Sigmoid colon (tissue), 7 donors: ENCODE data around the gene SHKBP1. TPM values are rescaled to one million over a fixed set of nuclear protein-coding genes. Genes with fewer than 3 reads are reported as not detected.

Source experiments
- DNase-seq: peaks from one replicate; pipeline ENCODE4 v3.0.0-alpha.2; 2019
- H3K27ac ChIP-seq, 4 donors: fragments of 200-600 bp; sonication (generic); one replicate each; pipeline ENCODE4 v1.5.1; 2016 to 2019; ENCODE audit warnings: mild to moderate bottlenecking in 1 of 4
- H3K27me3 ChIP-seq, 3 donors: fragments of 200-600 bp; sonication (generic); one replicate each; pipeline ENCODE4 v1.5.1; 2019; ENCODE audit warnings: mild to moderate bottlenecking in 1 of 3
- H3K36me3 ChIP-seq, 4 donors: fragments of 200-600 bp; sonication (generic); one replicate each; pipeline ENCODE4 v1.5.1; 2016 to 2019
- H3K4me1 ChIP-seq, 4 donors: fragments of 200-600 bp; sonication (generic); one replicate each; pipeline ENCODE4 v1.5.1; 2017 to 2019
- H3K4me3 ChIP-seq, 4 donors: fragments of 200-600 bp; sonication (generic); one replicate each; pipeline ENCODE4 v1.5.1; 2017 to 2019; ENCODE audit warnings: mild to moderate bottlenecking in 2 of 4, moderate library complexity in 1 of 4
- H3K9me3 ChIP-seq, 4 donors: fragments of 200-600 bp in 3 of 4; sonication (generic) in 3 of 4; one replicate each; pipeline versions ENCODE4 v1.5.1 to v1.6.1; 2013 to 2019
- CTCF ChIP-seq, 4 experiments: fragments of 450-650 bp in 3 of 4; fragments of 200-600 bp in 1 of 4; IDR thresholded peaks; one replicate each; pipeline ENCODE4 v1.5.1; 2016 to 2019; ENCODE audit warnings: antibody characterized with exemption in 4 of 4, mild to moderate bottlenecking in 3 of 4, moderate library complexity in 2 of 4
- EP300 ChIP-seq, 4 donors: sonication (generic); formaldehyde crosslinking; IDR thresholded peaks; one replicate each; pipeline ENCODE4 v1.6.1; 2017; ENCODE audit warnings: antibody characterized with exemption in 4 of 4
- POLR2A ChIP-seq, 2 donors: fragments of 450-650 bp; IDR thresholded peaks; one replicate each; pipeline ENCODE4 v1.6.1; 2016; ENCODE audit warnings: antibody characterized with exemption in 2 of 2, mild to moderate bottlenecking in 2 of 2, moderate library complexity in 2 of 2
- POLR2AphosphoS5 ChIP-seq, 4 donors: sonication (generic); formaldehyde crosslinking; IDR thresholded peaks; one replicate each; pipeline ENCODE4 v1.6.1; 2017; ENCODE audit warnings: antibody characterized with exemption in 4 of 4
- WGBS, 2 donors: extraction: QIAGEN DNeasy Blood & Tissue Kit; methylation state at CpG; one replicate each; pipeline ENCODE4 v1.1.7; 2013; 5-methylcytosine and 5-hydroxymethylcytosine counted together
- intact Hi-C: fragments of 100-400 bp; cut with DNase I; formaldehyde crosslinking; loops from one replicate; pipeline ENCODE4 v1.15.1; 2023
- polyA plus RNA-seq, 3 donors: library from polyadenylated mRNA; stranded (reverse); fragments of 200-250 nt; gene quantifications; one replicate each; pipeline ENCODE4 v1.2.3, GENCODE V29; 2013
- total RNA-seq, 4 donors: library from RNA; depleted of rRNA; stranded (reverse); fragments of >200 nt; gene quantifications; one replicate each; pipeline ENCODE4 v1.1.0, GENCODE V29; 2016
- donor health status: healthy with polysubstance abuse.
- donor health status: Bipolar disorder and iron deficiency.
- donor health status: healthy.

The SHKBP1 gene
- total and polyA plus RNA-seq, 7 donors, result 15.9 to 81.0 (median 36.3) TPM

GRCh38 chr19:40584007-40584406 is 7.3 kb downstream of the SHKBP1 start:
- Histone ChIP-seq H3K4me3 (no peak overlapping the region), H3K36me3 (peaks cover 0 to 68% (median 20%) of the 10 kb centered on the region in 4 donors), H3K27ac (no peak overlapping the region), H3K9me3 (no peaks in the 10 kb centered on the region), H3K27me3 (no peaks in the 10 kb centered on the region), H3K4me1 (no peaks in the 10 kb centered on the region)
- DNase-seq, result no peak
- TF ChIP-seq POLR2A (IDR thresholded peaks at IDR 0.05) (no peak), CTCF (IDR thresholded peaks at IDR 0.05) (no peak), EP300 (IDR thresholded peaks at IDR 0.05) (no peak), POLR2AphosphoS5 (IDR thresholded peaks at IDR 0.05) (no peak)
- WGBS, 2 donors, result 68 to 81% methylated on average over 5 of the region's 5 CpGs
- intact Hi-C loops, result no loop called here

DNA sequence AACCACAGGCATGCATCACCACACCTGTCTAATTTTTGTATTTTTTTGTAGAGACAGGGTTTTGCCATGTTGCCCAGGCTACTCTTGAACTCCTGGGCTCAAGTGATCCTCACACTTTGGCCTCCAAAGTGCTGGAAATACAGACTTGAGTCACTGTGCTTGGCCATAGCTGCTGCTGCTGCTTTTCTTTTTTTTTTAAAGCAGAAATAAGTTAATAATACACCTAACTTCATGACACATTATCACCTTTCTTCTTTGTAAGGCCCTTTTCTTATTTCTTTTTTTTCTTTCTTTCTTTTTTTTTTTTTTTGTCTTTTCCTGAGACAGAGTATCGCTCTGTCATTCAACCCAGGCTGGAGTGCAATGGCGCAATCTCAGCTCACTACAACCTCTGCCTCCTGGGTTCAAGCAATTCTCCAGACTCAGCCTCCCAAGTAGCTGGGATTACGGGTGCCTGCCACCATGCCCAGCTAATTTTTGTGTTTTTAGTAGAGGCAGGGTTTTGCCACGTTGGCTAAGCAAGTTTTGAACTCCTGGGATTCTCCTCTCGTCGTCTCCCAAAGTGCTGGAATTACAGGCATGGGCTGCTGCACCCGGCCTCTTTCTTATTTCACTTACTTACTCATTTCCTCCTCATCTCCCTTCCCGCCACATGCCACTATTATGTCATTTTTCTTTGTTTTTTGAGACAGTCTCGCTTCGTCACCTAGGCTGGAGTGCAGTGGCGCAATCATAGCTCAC is 8.7 kb downstream of the SHKBP1 start:
- no peaks in the 10 kb centered on the region for H3K9me3 ChIP-seq
- TF ChIP-seq CTCF (IDR thresholded peaks at IDR 0.05) (no peak), POLR2AphosphoS5 (IDR thresholded peaks at IDR 0.05) (no peak), POLR2A (IDR thresholded peaks at IDR 0.05) (no peak), EP300 (IDR thresholded peaks at IDR 0.05) (no peak)
- H3K4me1 ChIP-seq, result no peaks in the 10 kb centered on the region
- DNase-seq, result no peak
- intact Hi-C loops, result no loop called here
- H3K27ac ChIP-seq, result no peak overlapping the region
- H3K27me3 ChIP-seq, result no peaks in the 10 kb centered on the region
- H3K4me3 ChIP-seq, result no peak overlapping the region
- 88 to 89% methylated on average over 11 of the region's 11 CpGs for WGBS, 2 donors
- peaks cover 0 to 63% (median 18%) of the 10 kb centered on the region in 4 donors for H3K36me3 ChIP-seq

GRCh38 chr19:40585982-40586422 is 9.3 kb downstream of the SHKBP1 start:
- Histone ChIP-seq H3K4me3 (no peak overlapping the region), H3K27me3 (no peaks in the 10 kb centered on the region), H3K9me3 (no peaks in the 10 kb centered on the region), H3K36me3 (peaks cover 0 to 57% (median 12%) of the 10 kb centered on the region in 4 donors), H3K27ac (no peak overlapping the region), H3K4me1 (no peaks in the 10 kb centered on the region)
- no peak for DNase-seq
- WGBS, 2 donors, result 80 to 82% methylated on average over 2 of the region's 2 CpGs
- no peak for TF ChIP-seq POLR2A (IDR thresholded peaks at IDR 0.05)
- no peak for TF ChIP-seq CTCF (IDR thresholded peaks at IDR 0.05)
- TF ChIP-seq EP300 (IDR thresholded peaks at IDR 0.05), result no peak
- no peak for TF ChIP-seq POLR2AphosphoS5 (IDR thresholded peaks at IDR 0.05)
- intact Hi-C loops, result no loop called here

DNA sequence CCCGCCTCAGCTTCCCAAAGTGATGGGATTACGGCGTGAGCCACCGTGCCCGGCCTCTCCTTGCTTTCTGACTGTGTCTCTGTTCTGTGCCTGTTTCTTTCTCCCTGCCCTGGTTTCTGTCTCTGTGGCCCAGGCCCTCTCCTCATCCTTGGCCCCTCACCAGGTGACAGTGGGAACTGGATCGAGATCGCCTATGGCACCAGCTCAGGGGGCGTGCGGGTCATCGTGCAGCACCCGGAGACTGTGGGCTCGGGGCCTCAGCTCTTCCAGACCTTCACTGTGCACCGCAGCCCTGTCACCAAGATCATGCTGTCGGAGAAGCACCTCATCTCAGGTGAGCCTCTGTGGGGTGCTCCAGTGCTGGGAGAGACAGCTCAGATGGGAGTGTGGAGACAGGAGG is 9.9 kb downstream of the SHKBP1 start:
- no peak for TF ChIP-seq EP300 (IDR thresholded peaks at IDR 0.05)
- no peak for TF ChIP-seq CTCF (IDR thresholded peaks at IDR 0.05)
- no peak for TF ChIP-seq POLR2AphosphoS5 (IDR thresholded peaks at IDR 0.05)
- TF ChIP-seq POLR2A (IDR thresholded peaks at IDR 0.05), result no peak
- H3K36me3 ChIP-seq, result peaks cover 0 to 51% (median 12%) of the 10 kb centered on the region in 4 donors

More for the DNA sequence above, 9.9 kb downstream of the SHKBP1 start:
- intact Hi-C loops, result no loop called here
- Histone ChIP-seq H3K27me3 (no peaks in the 10 kb centered on the region), H3K4me3 (no peak overlapping the region), H3K27ac (no peak overlapping the region), H3K9me3 (no peaks in the 10 kb centered on the region), H3K4me1 (no peaks in the 10 kb centered on the region)
- 96 to 98% methylated on average over 14 of the region's 14 CpGs for WGBS, 2 donors
- DNase-seq, result no peak
